GM12891 (cell line): Measurements from ENCODE around the gene GDF2.

Experiments
- PAX5 ChIP-seq: IDR thresholded peaks from 2 replicates; pipeline ENCODE4 v1.6.1; 2011; ENCODE audit warnings: low read length, moderate library complexity, mild to moderate bottlenecking; ENCODE audit not compliant: insufficient read depth, severe bottlenecking
- POLR2A ChIP-seq: IDR thresholded peaks from 2 replicates; pipeline ENCODE4 v1.6.1; 2011; ENCODE audit warnings: low read depth, low read length, control low read depth
- POLR2AphosphoS5 ChIP-seq: IDR thresholded peaks from 2 replicates; pipeline ENCODE4 v1.6.1; 2011; ENCODE audit warnings: low read depth, low read length, control low read depth
- POU2F2 ChIP-seq: IDR thresholded peaks from 2 replicates; pipeline ENCODE4 v1.6.1; 2011; ENCODE audit warnings: low read depth, mild to moderate bottlenecking, control low read depth, low read length, moderate library complexity
- SPI1 ChIP-seq: IDR thresholded peaks from 2 replicates; pipeline ENCODE4 v1.6.1; 2011; ENCODE audit warnings: low read depth, low read length, control low read depth
- TAF1 ChIP-seq: IDR thresholded peaks from 2 replicates; pipeline ENCODE4 v1.6.1; 2011; ENCODE audit warnings: low read depth, low read length, control low read depth

DNA sequence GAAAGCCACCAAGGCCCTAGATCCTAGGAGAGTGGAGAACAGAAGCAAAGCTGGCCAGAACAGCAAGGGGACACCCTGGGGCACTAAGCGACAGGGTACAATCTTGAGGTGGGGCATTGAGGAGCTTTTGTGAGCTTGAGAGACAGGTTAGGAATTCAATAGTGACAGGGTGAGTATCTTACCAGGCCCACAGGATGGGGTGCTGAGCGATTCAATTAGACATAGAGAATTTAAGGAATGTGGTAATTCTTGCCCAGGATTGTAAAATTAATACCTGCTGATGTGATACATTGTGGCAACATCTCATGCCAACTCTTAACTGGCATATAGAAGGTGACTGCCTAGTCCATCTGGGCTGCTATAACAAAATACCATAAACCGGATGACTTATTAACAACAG lies 39.9 kb downstream of the GDF2 start:
- TF ChIP-seq POLR2AphosphoS5: no peak
- TF ChIP-seq TAF1: no peak
- TF ChIP-seq POLR2A: no peak
- no peak for TF ChIP-seq PAX5
- no peak for TF ChIP-seq SPI1
- TF ChIP-seq POU2F2: no peak
